ENCODE results near the gene CHIT1.

Gene CHIT1

GRCh38 chr1:203199816-203200571 is 29.5 kb downstream of the CHIT1 start:
- no peak for TF ChIP-seq ZNF274 (IDR thresholded peaks at IDR 0.05; ENCODE audit: low read depth, low read length)
- H3K4me3 ChIP-seq (ENCODE audit: low read length), result no peak overlapping the region

GRCh38 chr1:203199481-203199815 is 30.0 kb downstream of the CHIT1 start:
- no peak overlapping the region for H3K4me3 ChIP-seq (ENCODE audit: low read length)
- no peak for TF ChIP-seq ZNF274 (IDR thresholded peaks at IDR 0.05; ENCODE audit: low read depth, low read length)

DNA sequence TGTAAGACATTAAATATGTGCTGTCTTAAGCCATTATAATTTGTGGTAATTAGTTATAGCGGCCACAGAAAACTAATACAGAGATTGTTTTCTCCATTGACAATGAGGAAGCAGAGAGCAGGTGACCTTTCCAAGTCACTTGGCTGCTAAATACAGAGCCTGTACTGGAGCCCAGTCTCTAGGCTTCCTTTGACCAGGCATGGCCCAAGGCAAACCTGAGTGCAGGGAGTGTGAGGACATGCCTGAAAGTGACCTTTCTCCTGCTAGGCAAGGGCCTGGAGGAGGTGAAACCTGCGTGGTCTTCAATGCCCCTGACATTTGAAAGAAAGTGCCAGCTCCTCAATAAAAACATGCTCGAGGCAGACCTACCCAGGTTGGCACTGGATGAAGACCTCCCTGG is 30.5 kb downstream of the CHIT1 start:
- H3K4me3 ChIP-seq (ENCODE audit: low read length), result no peak overlapping the region
- no peak for TF ChIP-seq ZNF274 (IDR thresholded peaks at IDR 0.05; ENCODE audit: low read depth, low read length)

DNA sequence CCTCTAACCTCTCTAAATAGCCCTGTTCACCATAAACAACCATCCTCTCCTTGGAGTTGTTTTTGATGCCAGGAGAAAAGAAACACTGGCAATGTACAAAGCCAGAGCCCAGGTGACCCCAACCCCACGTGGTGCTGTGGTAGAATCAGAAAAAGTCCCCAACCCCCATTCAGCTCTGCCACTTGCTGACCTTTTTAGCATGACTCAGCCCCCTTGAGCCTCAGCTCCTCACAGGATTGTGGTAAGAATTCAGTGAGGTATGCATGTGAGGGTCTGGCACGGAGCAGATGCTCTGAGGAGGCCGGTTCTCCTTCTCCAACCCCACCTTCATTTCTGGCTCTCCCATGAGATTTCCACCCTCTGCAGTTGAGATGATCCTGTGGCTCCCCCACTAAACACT is 31.8 kb downstream of the CHIT1 start:
- TF ChIP-seq ZNF274 (IDR thresholded peaks at IDR 0.05; ENCODE audit: low read depth, low read length), result no peak
- H3K4me3 ChIP-seq (ENCODE audit: low read length), result no peak overlapping the region

GRCh38 chr1:203196371-203196770 is 33.1 kb downstream of the CHIT1 start:
- no peak for TF ChIP-seq ZNF274 (IDR thresholded peaks at IDR 0.05; ENCODE audit: low read depth, low read length)

DNA sequence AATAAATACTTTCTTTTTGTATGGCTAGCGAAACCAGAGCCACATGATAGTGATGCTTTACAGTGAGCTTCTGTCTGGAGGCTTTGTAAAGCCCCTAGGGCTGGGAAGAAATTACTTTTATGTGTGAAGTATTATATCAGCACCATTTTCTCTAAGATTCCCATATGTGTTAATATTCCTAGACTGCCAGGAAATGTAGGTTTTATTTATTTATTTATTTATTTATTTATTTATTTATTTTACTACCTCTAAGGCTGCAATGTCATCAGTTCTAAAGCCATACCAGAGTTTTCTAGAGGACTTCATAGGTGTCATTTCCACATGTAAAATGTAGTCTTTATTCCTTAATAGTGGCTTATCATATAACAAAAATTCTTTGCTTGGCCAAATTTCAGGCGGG is 38.5 kb downstream of the CHIT1 start:
- TF ChIP-seq ZNF274 (IDR thresholded peaks at IDR 0.05; ENCODE audit: low read depth, low read length), result no peak
- no peak overlapping the region for H3K4me3 ChIP-seq (ENCODE audit: low read length)

More at GRCh38 chr1:203196371-203196770, 33.1 kb downstream of the CHIT1 start:
- no peak overlapping the region for H3K4me3 ChIP-seq (ENCODE audit: low read length)

DNA sequence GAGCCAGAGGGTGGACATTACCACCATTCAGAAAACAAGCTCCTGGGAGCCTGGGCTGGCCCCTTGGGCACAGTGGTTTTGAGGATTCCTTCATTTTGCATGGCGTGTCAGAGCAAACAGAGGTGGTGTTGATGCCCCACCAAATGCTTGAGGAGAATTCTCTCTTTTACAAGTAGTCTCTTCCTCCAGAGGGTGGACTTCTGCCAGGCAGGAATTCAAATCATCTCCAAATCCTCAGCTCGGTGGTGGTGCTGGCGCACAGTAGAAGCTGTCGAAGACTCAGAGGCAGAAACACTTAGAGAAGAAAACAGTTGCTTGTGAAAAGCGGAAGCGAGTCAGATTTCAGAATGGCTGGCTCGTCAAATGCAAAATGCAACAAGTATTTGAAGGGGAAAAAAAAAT is 39.5 kb downstream of the CHIT1 start:
- no peak overlapping the region for H3K4me3 ChIP-seq (ENCODE audit: low read length)
- TF ChIP-seq ZNF274 (IDR thresholded peaks at IDR 0.05; ENCODE audit: low read depth, low read length), result no peak

DNA sequence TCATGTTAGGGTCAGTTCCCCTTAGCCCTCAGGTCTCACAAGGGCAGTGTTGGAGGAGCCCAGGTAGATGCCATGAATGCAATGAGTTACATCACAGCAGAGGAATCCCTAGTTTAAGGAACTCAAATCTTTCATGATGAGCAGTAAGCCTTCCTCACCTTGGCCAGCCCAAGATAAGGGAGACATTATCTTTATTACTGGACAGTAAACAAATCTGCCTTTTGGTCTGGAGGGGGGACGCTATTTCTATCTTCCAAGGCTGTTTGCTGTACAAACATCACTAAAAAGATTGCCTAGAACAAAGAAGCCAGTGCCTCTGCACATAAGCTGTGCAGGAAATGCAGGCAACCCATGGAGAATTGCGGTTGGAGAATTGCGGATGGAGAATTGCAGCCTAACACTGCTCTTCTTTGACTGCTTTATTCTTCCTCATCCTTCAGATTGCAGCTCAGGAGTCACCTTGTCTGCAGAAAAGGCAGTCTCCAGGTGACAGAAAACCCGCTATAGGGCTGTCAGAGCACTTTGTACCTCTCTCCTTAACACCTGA is 40.7 kb downstream of the CHIT1 start:
- TF ChIP-seq ZNF274 (IDR thresholded peaks at IDR 0.05; ENCODE audit: low read depth, low read length), result no peak
- no peak overlapping the region for H3K4me3 ChIP-seq (ENCODE audit: low read length)

DNA sequence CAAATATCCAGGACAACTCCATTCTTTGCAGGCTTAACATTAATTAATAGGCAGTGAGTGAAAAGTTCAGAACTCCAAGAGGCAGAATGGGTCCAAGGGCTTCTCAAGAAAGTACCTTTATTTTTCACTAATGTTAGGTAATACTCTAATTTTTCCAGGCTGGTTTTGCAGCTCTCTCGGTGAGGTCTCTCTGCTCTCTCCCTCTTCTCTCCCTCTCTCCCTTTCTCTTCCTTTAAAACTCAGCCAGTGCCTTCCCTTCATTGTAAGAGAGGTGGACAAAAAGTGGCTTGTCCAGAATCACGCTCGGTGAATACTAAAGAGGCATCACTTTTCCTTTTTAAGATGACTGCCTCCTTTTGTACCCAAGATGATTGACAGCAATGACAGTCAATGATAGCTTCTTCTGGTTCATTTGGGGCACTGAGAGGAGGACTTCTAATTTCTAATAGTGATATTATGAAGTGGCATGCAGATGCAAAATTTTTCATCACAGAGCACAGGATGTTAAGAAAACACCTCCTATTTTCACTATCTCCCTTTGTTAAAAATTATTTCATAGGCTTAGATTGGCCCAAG is 41.7 kb downstream of the CHIT1 start:
- no peak for TF ChIP-seq ZNF274 (IDR thresholded peaks at IDR 0.05; ENCODE audit: low read depth, low read length)
- no peak overlapping the region for H3K4me3 ChIP-seq (ENCODE audit: low read length)

GRCh38 chr1:203187304-203187685 is 42.2 kb downstream of the CHIT1 start:
- no peak for TF ChIP-seq ZNF274 (IDR thresholded peaks at IDR 0.05; ENCODE audit: low read depth, low read length)
- H3K4me3 ChIP-seq (ENCODE audit: low read length), result no peak overlapping the region

DNA sequence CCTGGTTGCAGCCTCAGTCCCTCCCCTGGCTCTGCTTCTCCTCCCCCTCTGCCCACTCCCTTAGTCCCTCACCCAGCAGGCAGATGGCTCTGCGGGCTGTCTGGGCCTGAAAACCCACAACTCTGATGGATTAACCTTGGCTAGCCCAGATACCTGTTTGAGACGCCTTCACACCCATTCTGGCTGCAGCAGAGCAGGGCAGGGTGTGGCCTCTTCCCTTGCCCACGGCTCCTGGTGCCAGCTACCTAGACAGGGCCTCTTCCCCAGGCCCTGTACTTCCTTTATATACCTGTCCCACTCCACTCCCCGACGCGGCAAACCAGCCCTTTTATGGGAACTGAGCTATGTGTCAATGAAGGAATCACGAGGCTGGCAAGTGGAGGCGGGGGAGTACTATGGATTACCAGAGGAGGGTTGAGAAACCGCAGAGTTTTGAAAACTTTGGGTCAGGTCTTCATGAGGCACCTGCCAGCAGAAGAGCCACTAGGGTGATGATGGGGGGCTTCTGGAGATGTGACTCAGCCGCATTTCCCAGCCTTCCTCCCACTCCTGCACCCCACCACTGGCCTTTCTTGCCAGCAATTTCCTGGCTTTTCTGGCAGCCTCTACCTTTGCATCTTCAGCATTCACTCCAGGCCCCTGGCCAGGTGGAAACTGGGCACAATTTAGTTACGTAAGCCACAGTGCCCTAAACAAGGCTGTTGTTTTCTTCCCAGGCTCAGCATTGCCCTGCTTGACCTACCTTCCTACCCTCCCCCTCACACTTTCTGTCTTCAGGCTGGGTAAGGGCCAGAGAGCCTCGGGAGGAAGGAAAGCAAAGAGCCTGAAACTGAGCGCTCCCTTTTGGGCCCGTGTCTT is 42.8 kb downstream of the CHIT1 start, which contains the start of gene CHI3L1:
TSS of gene CHI3L1 (minus strand) at position 259 of the 858 bp plus-strand sequence. CDS start at position 178, 81 bp downstream.
- no peak for TF ChIP-seq ZNF274 (IDR thresholded peaks at IDR 0.05; ENCODE audit: low read depth, low read length)
- H3K4me3 ChIP-seq (ENCODE audit: low read length), result no peak within 1 kb of the TSS

- no peak for TF ChIP-seq ZNF274 (IDR thresholded peaks at IDR 0.05; ENCODE audit: low read depth, low read length)
- no peak overlapping the region for H3K4me3 ChIP-seq (ENCODE audit: low read length)
These were observed 43.4 kb downstream of the CHIT1 start for GRCh38 chr1:203186091-203186445.

GRCh38 chr1:203185585-203185984 is 43.9 kb downstream of the CHIT1 start:
- H3K4me3 ChIP-seq (ENCODE audit: low read length), result no peak overlapping the region
- no peak for TF ChIP-seq ZNF274 (IDR thresholded peaks at IDR 0.05; ENCODE audit: low read depth, low read length)

- H3K4me3 ChIP-seq (ENCODE audit: low read length), result no peak overlapping the region
- TF ChIP-seq ZNF274 (IDR thresholded peaks at IDR 0.05; ENCODE audit: low read depth, low read length), result no peak
These were observed 44.4 kb downstream of the CHIT1 start for GRCh38 chr1:203185061-203185461.

Data from GM08714 (cell line).